ENCODE results near the gene PHF11.
"Not testable (repeated sequence)": the region's sequence is repeated elsewhere in the genome, so short reads cannot be mapped to it uniquely, and the experiment has no call there.

Gene PHF11

GRCh38 chr13:49559006-49559405 is 63.3 kb downstream of the PHF11 start:
- no peak overlapping the region for H3K4me3 ChIP-seq (ENCODE audit: low read length)
- TF ChIP-seq CTCF (conservative IDR thresholded peaks at IDR 0.05; ENCODE audit: low read length) = no peak
- no peak for DNase-seq (ENCODE audit: low read depth)

- DNase-seq (ENCODE audit: low read depth) = no peak
- H3K4me3 ChIP-seq (ENCODE audit: low read length) = no peak overlapping the region
- no peak for TF ChIP-seq CTCF (conservative IDR thresholded peaks at IDR 0.05; ENCODE audit: low read length)
Observed at GRCh38 chr13:49560270-49561061, 64.7 kb downstream of the PHF11 start.

GRCh38 chr13:49561062-49561410 is 65.3 kb downstream of the PHF11 start:
- no peak overlapping the region for H3K4me3 ChIP-seq (ENCODE audit: low read length)
- no peak for TF ChIP-seq CTCF (conservative IDR thresholded peaks at IDR 0.05; ENCODE audit: low read length)
- no peak for DNase-seq (ENCODE audit: low read depth)

GRCh38 chr13:49563516-49563915 is 67.8 kb downstream of the PHF11 start:
- DNase-seq (ENCODE audit: low read depth) = peak; percentile 74
- no peak for TF ChIP-seq CTCF (conservative IDR thresholded peaks at IDR 0.05; ENCODE audit: low read length)
- no peak overlapping the region for H3K4me3 ChIP-seq (ENCODE audit: low read length)

GRCh38 chr13:49565461-49565860 is 69.7 kb downstream of the PHF11 start:
- not testable (repeated sequence) for DNase-seq (ENCODE audit: low read depth)

GRCh38 chr13:49566461-49566860 is 70.7 kb downstream of the PHF11 start:
- DNase-seq (ENCODE audit: low read depth) = no peak
- TF ChIP-seq CTCF (conservative IDR thresholded peaks at IDR 0.05; ENCODE audit: low read length) = no peak
- H3K4me3 ChIP-seq (ENCODE audit: low read length) = no peak overlapping the region

More at GRCh38 chr13:49565461-49565860, 69.7 kb downstream of the PHF11 start:
- not testable (repeated sequence) for H3K4me3 ChIP-seq (ENCODE audit: low read length)

- TF ChIP-seq CTCF (conservative IDR thresholded peaks at IDR 0.05; ENCODE audit: low read length) = no peak
- no peak overlapping the region for H3K4me3 ChIP-seq (ENCODE audit: low read length)
- no peak for DNase-seq (ENCODE audit: low read depth)
Observed at GRCh38 chr13:49567491-49567890, 71.7 kb downstream of the PHF11 start.

Data from AG10803 (cell line).